HG02943 (cell line): Measurements from ENCODE around the gene PALB2.
"Not testable (repeated sequence)": the region's sequence is repeated elsewhere in the genome, so short reads cannot be mapped to it uniquely, and the experiment has no call there.

ENCODE experiments used
- ATAC-seq: cut with Tn5 transposase; IDR thresholded peaks from one replicate; pipeline ENCODE4 v1.9.1; 2021; ENCODE audit warnings: mild to moderate bottlenecking, low read depth, moderate library complexity; ENCODE audit not compliant: unreplicated experiment

PALB2 gene

DNA sequence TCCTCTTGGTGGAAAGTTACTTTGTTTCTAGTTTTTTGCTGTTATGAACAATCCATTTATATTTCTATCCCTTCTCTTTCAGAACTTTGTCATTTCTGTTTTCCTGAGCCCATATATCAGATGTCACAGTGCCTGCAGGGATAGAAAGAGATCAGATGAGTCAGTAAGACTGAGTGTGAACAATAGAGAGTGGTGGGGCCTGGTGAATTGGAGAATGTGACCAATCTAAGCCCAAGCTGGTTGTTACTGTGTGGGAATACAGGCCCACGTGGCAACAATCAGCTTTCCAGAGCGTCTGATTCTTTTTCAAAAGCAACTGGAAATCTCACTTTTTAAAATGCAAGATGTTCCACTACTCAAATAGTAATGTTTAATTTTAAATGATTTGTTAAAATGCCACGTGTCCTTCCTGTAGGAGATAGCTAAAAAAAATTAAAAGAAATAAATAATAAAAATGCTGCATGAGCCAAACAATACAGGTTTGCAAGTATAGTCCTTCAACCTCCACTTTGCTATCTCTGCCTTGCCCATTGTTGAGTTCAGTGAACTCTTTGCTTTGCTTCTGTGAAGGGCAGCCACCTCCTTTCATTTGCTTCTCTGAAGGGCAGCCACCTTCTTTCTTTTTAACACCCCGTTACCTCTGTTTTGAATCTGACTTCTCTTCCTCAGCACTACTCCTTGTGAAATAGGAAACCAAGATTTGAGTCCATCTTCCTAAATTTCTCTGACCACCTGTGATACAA lies 9.7 kb upstream of the PALB2 start:
- ATAC-seq = no peak

- ATAC-seq = no peak
Observed at GRCh38 chr16:23642246-23642774, 1.2 kb upstream of the PALB2 start.

DNA sequence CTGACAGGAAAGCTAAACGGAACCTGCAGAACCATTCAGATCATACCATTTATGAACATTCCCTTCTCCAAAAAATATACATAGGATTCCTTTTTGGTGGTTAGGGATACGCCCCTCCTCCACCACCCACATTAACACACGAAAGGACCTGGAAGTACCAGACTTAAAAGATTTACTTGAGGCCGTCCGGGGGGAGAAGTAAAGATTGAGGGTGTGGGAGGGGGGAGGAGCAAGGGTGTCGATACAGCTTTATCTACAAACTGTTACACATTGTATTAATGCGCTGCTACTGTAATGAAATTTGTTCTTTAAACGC lies 537 bp downstream of the PALB2 start:
- no peak for ATAC-seq

DNA sequence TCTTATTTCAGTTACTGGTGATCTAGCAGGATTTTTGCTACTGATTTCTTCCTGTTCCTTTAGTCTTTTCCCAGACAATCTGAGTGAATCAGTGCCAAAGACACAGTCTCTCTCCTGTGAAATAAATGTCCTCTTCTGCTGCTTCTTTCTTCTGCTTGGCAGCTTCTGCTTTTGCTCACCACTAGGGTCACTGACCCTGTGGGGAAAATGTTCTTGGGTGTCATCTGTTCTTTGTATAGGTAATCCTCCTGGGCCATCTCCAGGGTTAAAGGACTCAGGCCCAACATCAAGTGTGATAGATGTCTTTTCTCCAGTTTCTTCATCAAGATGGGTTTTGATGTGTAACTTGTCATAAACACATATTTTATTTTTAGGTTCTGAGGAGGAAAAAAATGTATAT lies 5.2 kb downstream of the PALB2 start:
- ATAC-seq = no peak

DNA sequence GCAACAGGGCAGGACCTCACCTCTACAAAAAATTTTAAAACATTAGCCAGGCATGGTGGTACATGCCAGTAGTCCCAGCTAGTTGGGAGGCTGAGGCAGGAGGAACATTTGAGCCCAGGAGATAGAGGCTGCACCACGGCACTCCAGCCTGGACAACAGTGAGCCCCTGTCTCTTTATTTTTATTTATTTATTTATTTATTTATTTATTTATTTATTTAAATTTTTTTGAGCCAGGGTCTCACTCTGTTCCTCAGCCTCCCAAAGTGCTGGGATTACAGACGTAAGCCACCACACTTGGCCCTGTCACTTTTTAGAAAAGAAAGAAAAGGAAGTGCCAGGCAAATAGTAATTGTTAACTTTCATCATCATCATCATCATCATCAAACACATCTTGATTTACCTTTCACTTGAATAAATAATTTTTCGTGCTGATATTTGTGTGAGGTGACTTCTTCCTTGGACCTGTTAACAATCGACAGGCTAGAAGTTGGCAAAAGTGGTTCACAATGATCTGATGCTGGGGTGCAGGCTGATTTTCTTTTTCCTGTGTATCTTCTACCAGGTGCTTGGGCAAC lies 6.6 kb downstream of the PALB2 start:
- no peak for ATAC-seq

DNA sequence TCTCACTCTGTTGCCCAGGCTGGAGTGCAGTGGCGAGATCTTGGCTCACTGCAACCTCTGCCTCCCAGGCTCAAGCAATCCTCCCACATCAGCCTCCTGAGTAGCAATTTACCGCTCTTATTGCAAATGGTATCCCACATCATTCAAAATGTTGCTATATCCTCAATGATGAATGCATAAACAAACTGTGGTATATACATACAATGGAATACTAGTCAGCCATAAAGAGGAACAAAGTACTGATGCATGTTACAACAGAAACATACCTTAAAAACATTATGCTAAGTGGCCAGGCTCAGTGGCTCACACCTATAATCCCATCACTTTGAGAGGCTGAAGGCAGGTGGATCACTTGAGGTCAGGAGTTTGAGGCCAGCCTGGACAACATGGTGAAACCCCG lies 9.2 kb downstream of the PALB2 start:
- not testable (repeated sequence) for ATAC-seq

- ATAC-seq = no peak
Observed at GRCh38 chr16:23629516-23629915, 11.6 kb downstream of the PALB2 start.

- ATAC-seq = no peak
Observed at GRCh38 chr16:23624092-23624491, 17.0 kb downstream of the PALB2 start.

- no peak for ATAC-seq
Observed at GRCh38 chr16:23615805-23616204, 25.3 kb downstream of the PALB2 start.

DNA sequence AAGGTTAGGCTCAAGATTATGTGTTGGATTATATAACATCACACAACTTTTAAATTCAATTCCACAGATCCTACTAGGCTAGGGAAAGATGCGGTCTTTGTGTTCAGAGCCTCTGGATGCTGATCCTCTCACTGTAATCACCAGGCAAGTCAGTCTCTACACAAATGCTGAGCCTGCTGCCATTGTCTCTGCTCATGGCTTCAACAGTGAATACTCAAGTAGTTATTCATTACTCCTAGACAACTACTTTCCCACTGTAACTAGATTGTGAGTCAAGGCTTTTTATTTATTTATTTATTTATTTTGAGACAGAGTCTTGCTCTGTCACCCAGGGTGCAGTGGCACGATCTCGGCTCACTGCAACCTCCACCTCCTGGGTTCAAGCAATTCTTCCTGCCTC lies 29.2 kb downstream of the PALB2 start:
- ATAC-seq = no peak

GRCh38 chr16:23610905-23611304 lies 30.2 kb downstream of the PALB2 start:
- ATAC-seq = not testable (repeated sequence)

- ATAC-seq = no peak
Observed at GRCh38 chr16:23609929-23610328, 31.2 kb downstream of the PALB2 start.

- no peak for ATAC-seq
Observed at GRCh38 chr16:23608194-23608593, 32.9 kb downstream of the PALB2 start.

DNA sequence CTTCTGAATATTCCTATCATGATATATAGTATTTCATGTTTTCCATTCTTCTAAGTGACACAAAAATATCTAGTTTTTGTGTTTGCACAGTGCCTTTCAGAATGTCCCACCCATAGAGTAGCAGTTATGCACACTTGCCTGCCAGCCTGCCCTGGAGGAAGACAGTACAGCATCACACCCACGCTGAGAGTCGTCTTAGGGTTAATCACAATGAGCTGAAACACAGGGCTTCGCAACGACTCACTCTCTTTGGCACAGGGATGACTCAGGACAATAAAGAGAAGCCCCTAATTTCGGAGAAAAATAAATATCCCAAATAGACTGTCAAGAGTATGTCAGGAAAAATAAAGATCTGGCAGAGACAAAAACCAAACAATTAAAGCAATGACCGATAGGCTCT lies 33.4 kb downstream of the PALB2 start:
- no peak for ATAC-seq

DNA sequence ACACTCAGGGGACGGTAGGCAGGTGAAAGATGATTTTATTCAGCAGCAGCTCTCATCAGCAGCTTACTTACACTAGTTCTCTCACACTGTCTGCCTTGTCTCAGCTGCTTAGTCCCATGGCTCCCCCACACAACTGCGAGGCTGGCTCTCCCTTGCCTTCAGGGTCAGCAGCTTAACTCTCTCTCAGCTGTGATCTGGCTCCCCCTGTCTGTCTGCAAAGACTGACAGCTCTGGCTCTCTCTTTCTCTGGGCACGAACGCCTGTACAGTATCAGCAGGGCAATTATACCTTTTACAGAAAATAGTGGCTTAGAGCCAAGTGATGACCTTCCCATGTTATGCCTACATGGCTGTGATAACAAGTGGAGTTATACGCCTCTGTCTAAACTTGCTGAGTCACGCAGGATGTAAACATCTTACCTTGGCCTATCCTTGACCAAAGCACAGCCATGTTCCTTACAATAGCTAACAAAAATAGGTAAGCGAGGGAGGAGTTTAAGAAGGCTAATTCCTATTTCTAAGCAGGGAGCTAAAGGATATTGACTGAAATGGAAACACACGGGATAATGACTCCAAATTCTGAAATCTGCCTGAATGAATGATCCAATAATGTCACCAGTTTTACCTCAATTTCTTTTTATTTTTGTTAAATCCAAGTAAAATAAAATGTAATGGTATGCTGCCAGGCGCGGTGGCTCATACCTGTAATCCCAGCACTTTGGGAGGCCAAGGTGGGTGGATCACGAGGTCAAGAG lies 43.9 kb downstream of the PALB2 start:
- ATAC-seq = no peak

- peak; percentile 85 for ATAC-seq
Observed at GRCh38 chr16:23595951-23596720, 45.0 kb downstream of the PALB2 start, which contains the start of gene NDUFAB1. TSS of gene NDUFAB1 (minus strand) at chr16:23596316. CDS start at chr16:23596290, 26 bp downstream.

DNA sequence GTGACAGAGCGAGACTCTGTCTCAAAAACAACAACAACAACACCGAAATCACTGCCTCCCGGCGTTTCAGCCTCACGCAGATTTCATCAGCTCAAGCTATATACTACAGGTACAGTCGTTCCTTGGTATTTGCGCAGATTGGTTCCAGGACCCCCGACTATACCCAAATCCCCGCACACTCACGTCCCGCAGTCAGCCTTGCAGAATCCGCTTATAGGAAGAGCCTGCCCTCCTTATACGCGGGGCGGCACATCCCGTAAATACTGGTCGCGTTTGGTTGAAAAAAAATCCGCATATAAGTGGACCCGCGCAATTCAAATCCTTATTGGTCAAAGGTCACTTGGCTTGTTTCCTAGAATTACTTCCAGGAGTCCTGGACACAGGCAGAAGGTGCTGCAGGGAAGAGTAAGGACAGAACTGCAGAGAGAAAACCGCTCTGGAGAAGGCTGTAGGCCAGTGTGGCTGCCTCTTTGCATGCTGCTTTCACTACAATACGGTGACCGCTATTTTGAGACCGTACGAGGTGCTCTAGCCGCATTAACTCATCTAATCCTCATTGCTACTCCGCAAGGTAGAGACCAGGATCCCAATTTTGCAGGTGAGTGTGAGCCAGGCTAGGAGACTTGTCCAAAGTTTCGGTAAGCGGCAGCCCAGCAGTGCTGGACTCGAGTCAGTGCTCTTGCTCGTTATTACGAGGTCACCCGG lies 45.7 kb downstream of the PALB2 start:
- ATAC-seq = no peak

GRCh38 chr16:23594186-23594585 lies 46.9 kb downstream of the PALB2 start:
- ATAC-seq = no peak

GRCh38 chr16:23590181-23590580 lies 50.9 kb downstream of the PALB2 start:
- no peak for ATAC-seq

DNA sequence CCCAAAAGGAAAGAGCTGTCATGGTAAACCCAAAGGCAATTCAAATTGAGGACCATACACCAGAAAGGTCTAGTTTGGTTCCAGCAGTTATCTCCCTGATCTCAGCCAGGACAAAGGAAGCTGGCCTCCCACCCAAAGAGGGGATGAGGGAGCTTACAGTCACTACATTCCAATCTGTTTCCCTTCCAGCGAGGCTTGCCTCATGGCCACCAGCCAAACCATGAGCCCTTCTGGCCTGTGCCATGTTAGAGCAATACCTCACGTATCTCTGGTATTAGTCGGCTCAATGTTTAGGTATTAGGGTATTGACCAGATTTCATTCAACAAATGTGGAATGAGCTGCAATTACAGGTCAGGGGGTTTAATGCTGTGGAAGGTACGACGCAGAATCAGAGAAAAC lies 53.4 kb downstream of the PALB2 start:
- no peak for ATAC-seq
